ENCODE measurements around the gene ADORA3. TPM values are rescaled to one million over a fixed set of nuclear protein-coding genes. Genes with fewer than 3 reads are reported as not detected.

The ADORA3 gene
- polyA plus RNA-seq, 1 donor from 2014 or later: not detected

GRCh38 chr1:111515291-111516004 is 12.0 kb upstream of the ADORA3 start:
- Histone ChIP-seq H3F3A (ENCODE audit: insufficient read depth, low read length, poor library complexity, severe bottlenecking) (no peaks in the 10 kb centered on the region), H3K9me3 (ENCODE audit: low read length) (no peaks in the 10 kb centered on the region), H3K36me3 (ENCODE audit: insufficient read depth, low read length) (no peaks in the 10 kb centered on the region), H4K20me1 (ENCODE audit: insufficient read depth) (no peaks in the 10 kb centered on the region), H3K27me3 (ENCODE audit: insufficient read depth, low read depth, low read length) (no peaks in the 10 kb centered on the region), H3K4me3 (ENCODE audit: low read length) (no peak overlapping the region), H3K27ac (ENCODE audit: low read length) (no peak overlapping the region), H3K4me2 (ENCODE audit: low read length) (no peak overlapping the region), H3K9ac (ENCODE audit: low read length) (no peak overlapping the region), H3K79me2 (replicated peaks; ENCODE audit: insufficient read depth, low read length) (no peaks in the 10 kb centered on the region), H2AFZ (ENCODE audit: low read depth, low read length) (no peak overlapping the region), H3K9me2 (ENCODE audit: insufficient read depth, low read length) (no peaks in the 10 kb centered on the region)
- TF ChIP-seq REST (IDR thresholded peaks at IDR 0.05; ENCODE audit: borderline replicate concordance): no peak
- no peak for TF ChIP-seq CTCF (IDR thresholded peaks at IDR 0.05; ENCODE audit: poor library complexity, severe bottlenecking)
- TF ChIP-seq SMC3 (conservative IDR thresholded peaks at IDR 0.05; ENCODE audit: poor library complexity): no peak
- TF ChIP-seq MXI1 (conservative IDR thresholded peaks at IDR 0.05; ENCODE audit: poor library complexity, severe bottlenecking): no peak
- no peak for TF ChIP-seq RAD21 (conservative IDR thresholded peaks at IDR 0.05)
- TF ChIP-seq EP300 (conservative IDR thresholded peaks at IDR 0.05; ENCODE audit: poor library complexity, severe bottlenecking): no peak
- no peak for TF ChIP-seq TAF1 (IDR thresholded peaks at IDR 0.05; ENCODE audit: low read depth)
- TF ChIP-seq POLR2AphosphoS5 (IDR thresholded peaks at IDR 0.05): no peak
- TF ChIP-seq EZH2 (IDR thresholded peaks at IDR 0.05; ENCODE audit: borderline replicate concordance, insufficient read depth, low read length, poor library complexity, severe bottlenecking): no peak

- H4K20me1 ChIP-seq (ENCODE audit: insufficient read depth): no peaks in the 10 kb centered on the region
- H3K36me3 ChIP-seq (ENCODE audit: insufficient read depth, low read length): no peaks in the 10 kb centered on the region
- no peak overlapping the region for H3K4me3 ChIP-seq (ENCODE audit: low read length)
- no peak overlapping the region for H3K27ac ChIP-seq (ENCODE audit: low read length)
- no peaks in the 10 kb centered on the region for H3K9me3 ChIP-seq (ENCODE audit: low read length)
- H3K9me2 ChIP-seq (ENCODE audit: insufficient read depth, low read length): no peaks in the 10 kb centered on the region
- no peaks in the 10 kb centered on the region for H3K79me2 ChIP-seq (replicated peaks; ENCODE audit: insufficient read depth, low read length)
- H3K4me2 ChIP-seq (ENCODE audit: low read length): no peak overlapping the region
- H2AFZ ChIP-seq (ENCODE audit: low read depth, low read length): no peak overlapping the region
- TF ChIP-seq TAF1 (IDR thresholded peaks at IDR 0.05; ENCODE audit: low read depth): no peak
- no peak for TF ChIP-seq RAD21 (conservative IDR thresholded peaks at IDR 0.05)
- TF ChIP-seq MXI1 (conservative IDR thresholded peaks at IDR 0.05; ENCODE audit: poor library complexity, severe bottlenecking): no peak
- no peak for TF ChIP-seq EP300 (conservative IDR thresholded peaks at IDR 0.05; ENCODE audit: poor library complexity, severe bottlenecking)
- H3F3A ChIP-seq (ENCODE audit: insufficient read depth, low read length, poor library complexity, severe bottlenecking): no peaks in the 10 kb centered on the region
- no peak overlapping the region for H3K9ac ChIP-seq (ENCODE audit: low read length)
- H3K27me3 ChIP-seq (ENCODE audit: insufficient read depth, low read depth, low read length): no peaks in the 10 kb centered on the region
Observed at GRCh38 chr1:111513410-111514020, 10.1 kb upstream of the ADORA3 start.

Measured in neural cell (in vitro differentiated cells).